GM12878 (cell line): ENCODE results near the gene PDSS1. TPM values are rescaled to one million over a fixed set of nuclear protein-coding genes. Genes with fewer than 3 reads are reported as not detected.
"Not testable (repeated sequence)": the region's sequence is repeated elsewhere in the genome, so short reads cannot be mapped to it uniquely, and the experiment has no call there.

Source experiments
- ATAC-seq: fragments of 200-7000 bp; cut with Tn5 transposase; 3 replicates; pipeline ENCODE4 v1.9.1; 2020; ENCODE audit warnings: mild to moderate bottlenecking, moderate library complexity
- BruUV-seq: library from RNA; stranded (reverse); fragments of 400-500 nt; replicated peaks from 2 replicates; lab custom pipeline; 2021; lab: Mats Ljungman, UMichigan
- CTCF ChIA-PET: fragments of 300-600 bp; sonication (Branson Sonifier 250); formaldehyde crosslinking; extraction: SDS; loops from one replicate; lab custom pipeline; 2021; ENCODE audit warnings: inconsistent platforms; lab: Yijun Ruan, JAX
- POLR2A ChIA-PET: fragments of 350-600 bp; formaldehyde crosslinking; extraction: SDS; loops from one replicate; lab custom pipeline; 2021; ENCODE audit warnings: inconsistent platforms; lab: Charles Lee
- RAD21 ChIA-PET: fragments of 300-600 bp; sonication (Branson Sonifier 250); formaldehyde crosslinking; loops from one replicate; lab custom pipeline; 2023; ENCODE audit warnings: antibody characterized with exemption; ENCODE audit not compliant: unreplicated experiment; lab: Charles Lee
- SMC1A ChIA-PET: fragments of 300-600 bp; sonication (Branson Sonifier 250); formaldehyde crosslinking; loops from one replicate; lab custom pipeline; 2023; ENCODE audit not compliant: unreplicated experiment, uncharacterized antibody; lab: Charles Lee
- DNase-seq: peaks from one replicate; pipeline ENCODE4 v3.0.0-alpha.2; 2011; ENCODE audit warnings: low read depth, low spot score
- FAIRE-seq: peaks from 3 replicates; lab custom pipeline; 2011; peaks lifted over from hg19 to GRCh38; lab: Jason Lieb, UNC
- H2AFZ ChIP-seq: 2 replicates; pipeline ENCODE4 v1.6.0; 2011; ENCODE audit warnings: low read depth, low read length, control low read depth; ENCODE audit not compliant: control insufficient read depth
- H3K27ac ChIP-seq: 2 replicates; pipeline ENCODE4 v1.5.1; 2011; ENCODE audit warnings: control low read depth; ENCODE audit not compliant: control insufficient read depth, insufficient read depth
- H3K27me3 ChIP-seq, 2 experiments: replicated peaks in 1 of 2; 2 replicates each; pipeline versions ENCODE4 v1.6.0 to v1.6.1; 2011; ENCODE audit warnings: low read length in 1 of 2; ENCODE audit not compliant: control insufficient read depth in 2 of 2, insufficient read depth in 2 of 2
- H3K36me3 ChIP-seq, 2 experiments: 2 replicates each; pipeline ENCODE4 v1.5.1; 2011; ENCODE audit warnings: low read length in 1 of 2; ENCODE audit not compliant: control insufficient read depth in 2 of 2, insufficient read depth in 2 of 2
- H3K4me1 ChIP-seq: 2 replicates; pipeline ENCODE4 v1.6.1; 2011; ENCODE audit warnings: mild to moderate bottlenecking, low read length, moderate library complexity, mixed read lengths; ENCODE audit not compliant: control insufficient read depth, insufficient read depth
- H3K4me2 ChIP-seq: 2 replicates; pipeline ENCODE4 v1.6.0; 2011; ENCODE audit warnings: control low read depth; ENCODE audit not compliant: control insufficient read depth, insufficient read depth
- H3K4me3 ChIP-seq: fragments of 200-600 bp; sonication (generic); 2 replicates; pipeline ENCODE4 v1.5.1; 2016
- H3K79me2 ChIP-seq: 2 replicates; pipeline ENCODE4 v1.6.0; 2011; ENCODE audit warnings: low read length; ENCODE audit not compliant: control insufficient read depth, insufficient read depth
- H3K9ac ChIP-seq: 2 replicates; pipeline ENCODE4 v1.8.0; 2011; ENCODE audit warnings: low read length, control low read depth, mixed read lengths; ENCODE audit not compliant: control insufficient read depth, insufficient read depth
- H3K9me3 ChIP-seq: replicated peaks from 3 replicates; pipeline ENCODE4 v1.5.1; 2011; ENCODE audit warnings: mild to moderate bottlenecking, low read length; ENCODE audit not compliant: control insufficient read depth, insufficient read depth
- H4K20me1 ChIP-seq: 2 replicates; pipeline ENCODE4 v1.6.0; 2011; ENCODE audit not compliant: control insufficient read depth, insufficient read depth
- CTCF ChIP-seq, 3 experiments: IDR thresholded peaks in 2 of 3; conservative IDR thresholded peaks in 1 of 3; 2 replicates each; pipeline ENCODE4 v1.5.1; 2011; ENCODE audit warnings: low read depth in 3 of 3, low read length in 3 of 3, mild to moderate bottlenecking in 3 of 3, control low read depth in 2 of 3, moderate library complexity in 2 of 3, inconsistent platforms in 1 of 3, mixed read lengths in 1 of 3; ENCODE audit not compliant: control insufficient read depth in 2 of 3, insufficient read depth in 1 of 3; ENCODE audit errors: extremely low read depth in 1 of 3
- IRF4 ChIP-seq: IDR thresholded peaks from 2 replicates; pipeline ENCODE4 v1.6.1; 2011; ENCODE audit warnings: low read depth, low read length
- IRF5 ChIP-seq: fragments of 450-650 bp; IDR thresholded peaks from 2 replicates; pipeline ENCODE4 v1.6.1; 2017; ENCODE audit warnings: borderline replicate concordance
- KDM1A ChIP-seq: fragments of 200-600 bp; sonication (generic); IDR thresholded peaks from 2 replicates; pipeline ENCODE4 v1.6.1; 2016; ENCODE audit warnings: borderline replicate concordance
- POLR2AphosphoS5 ChIP-seq: IDR thresholded peaks from 2 replicates; pipeline ENCODE4 v1.6.1; 2011; ENCODE audit warnings: mild to moderate bottlenecking, low read length, inconsistent platforms
- SUPT20H ChIP-seq: IDR thresholded peaks from 2 replicates; pipeline ENCODE4 v1.6.1; 2011; ENCODE audit warnings: low read depth, mild to moderate bottlenecking, low read length, moderate library complexity, borderline replicate concordance; ENCODE audit not compliant: control insufficient read depth
- TCF7 ChIP-seq: IDR thresholded peaks from 2 replicates; pipeline ENCODE4 v1.6.1; 2014; ENCODE audit warnings: antibody characterized with exemption, borderline replicate concordance
- ZNF384 ChIP-seq: IDR thresholded peaks from 2 replicates; pipeline ENCODE4 v1.6.1; 2012; ENCODE audit warnings: low read depth, mild to moderate bottlenecking, low read length, improper control_type of control experiment, borderline replicate concordance
- ZNF622 ChIP-seq: fragments of 450-650 bp; IDR thresholded peaks from 2 replicates; pipeline ENCODE4 v1.6.1; 2017; ENCODE audit warnings: mild to moderate bottlenecking, inconsistent platforms
- WGBS: methylation state at CpG from one replicate; pipeline ENCODE4 v1.1.6; 2016; ENCODE audit warnings: low lambda C conversion rate; ENCODE audit not compliant: insufficient replicate concordance, insufficient coverage; ENCODE audit errors: missing lambda C conversion rate; 5-methylcytosine and 5-hydroxymethylcytosine counted together
- in situ Hi-C: fragments of 300-500 bp; cut with MboI; formaldehyde crosslinking; loops from 9 replicates; pipeline ENCODE4 v1.14.3; 2018; ENCODE audit warnings: mixed read lengths
- intact Hi-C: fragments of 100-400 bp; cut with micrococcal nuclease; formaldehyde crosslinking; loops from one replicate; pipeline ENCODE4 v1.14.2; 2022; ENCODE audit not compliant: unreplicated experiment
- polyA plus RNA-seq, 11 experiments: library from polyadenylated mRNA; depleted of rRNA in 4 of 11; unstranded in 6 of 11; stranded (reverse) in 5 of 11; fragments of >200 nt; fragmentation: Nextera tagmentation in 4 of 11; fragmentation: Illumina TruSeq in 1 of 11; extraction: Ambion mirVana in 4 of 11; extraction: Trizol in 1 of 11; gene quantifications; 1 replicate in 1 of 11; 2 replicates in 10 of 11; pipeline versions ENCODE4 v1.2.1 to v1.2.3, GENCODE V29; 2011 to 2016; ENCODE audit warnings: inconsistent platforms in 2 of 11, missing spikeins in 2 of 11, low read depth in 1 of 11
- total RNA-seq, 4 experiments: library from RNA; depleted of rRNA in 3 of 4; stranded (reverse); fragments of >200 nt in 3 of 4; fragmentation: Illumina TruSeq in 1 of 4; extraction: Trizol in 1 of 4; gene quantifications; 2 replicates each; pipeline versions ENCODE4 v1.2.1 to v1.2.3, GENCODE V29; 2013 to 2021

Gene PDSS1
- total and polyA plus RNA-seq, 10 of the 15 experiments (the other 5 are each of a cell fraction or from before 2014, with no cell fraction given), result 12.2 to 48.2 (median 35.9) TPM

- DNase-seq (no peak), ATAC-seq (no peak), FAIRE-seq (no peak)
- Histone ChIP-seq H3K4me2 (no peak overlapping the region), H3K4me3 (no peak overlapping the region), H3K4me1 (no peaks in the 10 kb centered on the region), H3K9ac (no peak overlapping the region), H4K20me1 (no peaks in the 10 kb centered on the region), H3K27me3 (no peaks in the 10 kb centered on the region), H3K9me3 (no peaks in the 10 kb centered on the region), H2AFZ (no peak overlapping the region), H3K36me3 (no peaks in the 10 kb centered on the region), H3K27ac (no peak overlapping the region), H3K79me2 (no peaks in the 10 kb centered on the region)
- TF ChIP-seq TCF7 (no peak), CTCF (IDR thresholded peaks at IDR 0.05 in 2 of 3, conservative IDR thresholded peaks at IDR 0.05 in 1 of 3; ENCODE audit: control insufficient read depth in 2 of 3, extremely low read depth in 1 of 3, insufficient read depth in 1 of 3, low read depth in 3 of 3, low read length in 3 of 3) (no peak), ZNF622 (no peak), SUPT20H (no peak), IRF4 (no peak), KDM1A (no peak), POLR2AphosphoS5 (no peak), ZNF384 (no peak), IRF5 (no peak)
- BruUV-seq, result no TSS peak
- in situ Hi-C loops (loop anchor here (10.0 kb wide), 1 partner anchor 356 kb away; no protein-coding TSS in a partner anchor), intact Hi-C loops (no loop called here)
- SMC1A ChIA-PET, result no interaction called here
- RAD21 ChIA-PET, result no interaction called here
- CTCF ChIA-PET, result no interaction called here
- POLR2A ChIA-PET, result no interaction called here
- WGBS, result 32% methylated on average over 6 of the region's 6 CpGs
These were observed 6.6 kb upstream of the PDSS1 start for GRCh38 chr10:26690731-26691475.

- FAIRE-seq, intact Hi-C loops, H3K4me1 ChIP-seq, H3K27me3 ChIP-seq, BruUV-seq, POLR2A ChIA-PET, H3K9me3 ChIP-seq, DNase-seq, H2AFZ ChIP-seq, H3K9ac ChIP-seq, SMC1A ChIA-PET, H3K4me3 ChIP-seq, H4K20me1 ChIP-seq, RAD21 ChIA-PET, H3K4me2 ChIP-seq, H3K36me3 ChIP-seq, ATAC-seq, CTCF ChIA-PET, H3K27ac ChIP-seq: not testable (repeated sequence)
- in situ Hi-C loops, result loop anchor here (10.0 kb wide), 1 partner anchor 360 kb away; no protein-coding TSS in a partner anchor
- peaks cover 23% of the 10 kb centered on the region for H3K79me2 ChIP-seq
- WGBS, result 35% methylated on average over 4 of the region's 4 CpGs
These were observed 3.0 kb upstream of the PDSS1 start for GRCh38 chr10:26694536-26694935.
